HepG2 (cell line): ENCODE measurements around the gene ST6GALNAC6. TPM values are rescaled to one million over a fixed set of nuclear protein-coding genes. Genes with fewer than 3 reads are reported as not detected.

Experiments used
- ASH2L ChIP-seq: fragments of 300-600, 200-600 bp; sonication (generic); IDR thresholded peaks from 2 replicates; pipeline ENCODE4 v1.7.0; 2017; ENCODE audit warnings: low read depth, mild to moderate bottlenecking, moderate library complexity, mixed read lengths, low read length; ENCODE audit not compliant: insufficient read length
- CREBL2 ChIP-seq: sonication (generic); formaldehyde crosslinking; IDR thresholded peaks from 2 replicates; pipeline ENCODE4 v1.8.1; 2023; ENCODE audit warnings: missing genetic modification reagents, mild to moderate bottlenecking, borderline replicate concordance
- DNMT1 ChIP-seq: sonication (generic); formaldehyde crosslinking; IDR thresholded peaks from 2 replicates; pipeline ENCODE4 v1.5.1; 2020; ENCODE audit warnings: mild to moderate bottlenecking, missing genetic modification reagents
- FOXA1 ChIP-seq, 2 experiments: fragments of 450-650 bp in 1 of 2; sonication (generic) in 1 of 2; formaldehyde crosslinking in 1 of 2; IDR thresholded peaks; 2 replicates each; pipeline versions ENCODE4 v1.4.0 to v1.6.1; 2016 to 2020; ENCODE audit warnings: missing genetic modification reagents in 1 of 2
- GPBP1L1 ChIP-seq: sonication (generic); formaldehyde crosslinking; IDR thresholded peaks from 2 replicates; pipeline ENCODE4 v1.5.0; 2020; ENCODE audit warnings: mild to moderate bottlenecking, missing genetic modification reagents
- MLLT10 ChIP-seq: sonication (generic); formaldehyde crosslinking; IDR thresholded peaks from 2 replicates; pipeline ENCODE4 v1.4.0; 2020; ENCODE audit warnings: missing genetic modification reagents
- REXO4 ChIP-seq: sonication (generic); formaldehyde crosslinking; IDR thresholded peaks from 2 replicates; pipeline ENCODE4 v1.8.0; 2022; ENCODE audit warnings: missing genetic modification reagents, mild to moderate bottlenecking, borderline replicate concordance
- RFX3 ChIP-seq: IDR thresholded peaks from 2 replicates; pipeline ENCODE4 v1.6.1; 2016; ENCODE audit warnings: missing biosample characterization, missing genetic modification reagents
- RNF2 ChIP-seq: fragments of 450-650 bp; conservative IDR thresholded peaks from 2 replicates; pipeline ENCODE4 v1.6.1; 2016; ENCODE audit warnings: low read depth
- SNAPC4 ChIP-seq: sonication (generic); formaldehyde crosslinking; IDR thresholded peaks from 2 replicates; pipeline ENCODE4 v1.4.0; 2020; ENCODE audit warnings: mild to moderate bottlenecking, missing genetic modification reagents
- SP2 ChIP-seq: sonication (generic); formaldehyde crosslinking; IDR thresholded peaks from 2 replicates; pipeline ENCODE4 v1.5.1; 2020; ENCODE audit warnings: mild to moderate bottlenecking, missing genetic modification reagents
- TFE3 ChIP-seq: IDR thresholded peaks from 2 replicates; pipeline ENCODE4 v1.6.1; 2016
- TOE1 ChIP-seq: sonication (generic); formaldehyde crosslinking; IDR thresholded peaks from 2 replicates; pipeline ENCODE4 v1.4.0; 2020; ENCODE audit warnings: mild to moderate bottlenecking, missing genetic modification reagents
- XBP1 ChIP-seq: sonication (generic); formaldehyde crosslinking; IDR thresholded peaks from 2 replicates; pipeline ENCODE4 v1.5.0; 2020; ENCODE audit warnings: missing genetic modification reagents
- ZBTB10 ChIP-seq: sonication (generic); formaldehyde crosslinking; IDR thresholded peaks from 2 replicates; pipeline ENCODE4 v1.4.0; 2020; ENCODE audit warnings: missing genetic modification reagents, borderline replicate concordance
- ZBTB20 ChIP-seq: sonication (generic); formaldehyde crosslinking; IDR thresholded peaks from 2 replicates; pipeline ENCODE4 v1.8.1; 2023; ENCODE audit warnings: missing genetic modification reagents, low read depth, mild to moderate bottlenecking, borderline replicate concordance
- ZBTB42 ChIP-seq: sonication (generic); formaldehyde crosslinking; IDR thresholded peaks from 2 replicates; pipeline ENCODE4 v1.5.0; 2020; ENCODE audit warnings: mild to moderate bottlenecking, missing genetic modification reagents
- ZBTB7B ChIP-seq: sonication (generic); formaldehyde crosslinking; IDR thresholded peaks from 2 replicates; pipeline ENCODE4 v1.4.0; 2020; ENCODE audit warnings: missing genetic modification reagents
- ZKSCAN8 ChIP-seq: IDR thresholded peaks from 2 replicates; pipeline ENCODE4 v1.6.1; 2016; ENCODE audit warnings: borderline replicate concordance, missing genetic modification reagents, missing compliant biosample characterization
- ZNF326 ChIP-seq: sonication (generic); formaldehyde crosslinking; IDR thresholded peaks from 2 replicates; pipeline ENCODE4 v1.4.0; 2020; ENCODE audit warnings: missing genetic modification reagents, borderline replicate concordance
- polyA plus RNA-seq, 8 experiments: library from polyadenylated mRNA; depleted of rRNA in 3 of 8; stranded (reverse) in 7 of 8; unstranded in 1 of 8; fragments of >200 nt; fragmentation: Illumina TruSeq in 4 of 8; extraction: Trizol in 4 of 8; gene quantifications; 2 replicates each; pipeline versions ENCODE4 v1.2.1 to v1.2.3, GENCODE V29; 2011 to 2016; ENCODE audit warnings: low read depth in 4 of 8, missing spikeins in 1 of 8, mixed read lengths in 1 of 8; ENCODE audit not compliant: insufficient read depth in 1 of 8
- total RNA-seq, 5 experiments: library from RNA; depleted of rRNA; stranded (reverse); fragments of >200 nt; fragmentation: Illumina TruSeq; extraction: Trizol; gene quantifications; 2 replicates each; pipeline ENCODE4 v1.2.3, GENCODE V29; 2016; ENCODE audit warnings: low read depth in 1 of 5

The ST6GALNAC6 gene
- total and polyA plus RNA-seq, 2 of the 13 experiments (the other 11 are each of a cell fraction or from before 2014, with no cell fraction given): 18.5 to 65.4 TPM

- no peak for TF ChIP-seq REXO4
- TF ChIP-seq ZBTB42 (CRISPR knock-in tag): no peak
- TF ChIP-seq DNMT1 (CRISPR knock-in tag): no peak
- no peak for TF ChIP-seq TOE1 (CRISPR knock-in tag)
- no peak for TF ChIP-seq SNAPC4 (CRISPR knock-in tag)
- no peak for TF ChIP-seq ZBTB20 (CRISPR knock-in tag)
- no peak for TF ChIP-seq FOXA1 (IDR thresholded peaks at IDR 0.05)
- TF ChIP-seq FOXA1 (CRISPR knock-in tag; IDR thresholded peaks at IDR 0.05): peak; percentile 86
- TF ChIP-seq SP2 (CRISPR knock-in tag): no peak
- peak; percentile 32 for TF ChIP-seq ASH2L
- TF ChIP-seq ZBTB7B: peak; percentile 87
- no peak for TF ChIP-seq ZKSCAN8
- no peak for TF ChIP-seq RNF2
- TF ChIP-seq TFE3: no peak
- TF ChIP-seq RFX3: no peak
- no peak for TF ChIP-seq CREBL2 (CRISPR knock-in tag)
- no peak for TF ChIP-seq GPBP1L1 (CRISPR knock-in tag)
- TF ChIP-seq XBP1: no peak
- peak; percentile 79; the same call in 1 of the 2 replicates for TF ChIP-seq ZBTB10 (CRISPR knock-in tag)
- TF ChIP-seq ZNF326 (CRISPR knock-in tag): no peak
- no peak for TF ChIP-seq MLLT10 (CRISPR knock-in tag)
Measured at GRCh38 chr9:127897193-127897692, 2.2 kb downstream of the ST6GALNAC6 start (continued).
